Kidney (tissue), 14 donors: Measurements from ENCODE around the gene MLN. TPM values are rescaled to one million over a fixed set of nuclear protein-coding genes. Genes with fewer than 3 reads are reported as not detected.

Source experiments
- DNase-seq, 5 donors: peaks; one replicate each; pipeline ENCODE4 v3.0.0-alpha.2; 2013 to 2020
- FAIRE-seq: peaks from 2 replicates; lab custom pipeline; 2012; peaks lifted over from hg19 to GRCh38; lab: Jason Lieb, UNC
- H3K27ac ChIP-seq, 2 donors: one replicate each; pipeline ENCODE4 v1.7.0; 2013; ENCODE audit warnings: low read depth in 2 of 2, low read length in 2 of 2, inconsistent platforms in 1 of 2
- H3K27me3 ChIP-seq: one replicate; pipeline ENCODE4 v1.7.1; 2013; ENCODE audit warnings: low read length, inconsistent platforms; ENCODE audit not compliant: control insufficient read depth, insufficient read depth
- H3K36me3 ChIP-seq, 3 donors: one replicate each; pipeline versions ENCODE4 v1.7.0 to v1.7.1; 2013; ENCODE audit warnings: low read length in 3 of 3, control low read depth in 1 of 3, inconsistent platforms in 1 of 3; ENCODE audit not compliant: insufficient read depth in 3 of 3, control insufficient read depth in 2 of 3
- H3K4me1 ChIP-seq, 3 donors: one replicate each; pipeline versions ENCODE4 v1.7.0 to v1.7.1; 2013; ENCODE audit warnings: low read length in 3 of 3, inconsistent platforms in 1 of 3, low read depth in 1 of 3; ENCODE audit not compliant: control insufficient read depth in 2 of 3, insufficient read depth in 2 of 3
- H3K4me3 ChIP-seq, 3 donors: one replicate each; pipeline versions ENCODE4 v1.7.0 to v1.8.1; 2013; ENCODE audit warnings: low read length in 3 of 3, control low read depth in 1 of 3, inconsistent platforms in 1 of 3
- H3K9ac ChIP-seq, 3 donors: one replicate each; pipeline versions ENCODE4 v1.7.0 to v1.7.1; 2013; ENCODE audit warnings: low read length in 3 of 3, control low read depth in 1 of 3, inconsistent platforms in 1 of 3
- H3K9me3 ChIP-seq, 3 donors: one replicate each; pipeline versions ENCODE4 v1.7.0 to v1.7.1; 2013; ENCODE audit warnings: low read length in 3 of 3, control low read depth in 1 of 3, inconsistent platforms in 1 of 3; ENCODE audit not compliant: control insufficient read depth in 2 of 3, insufficient read depth in 1 of 3
- intact Hi-C: fragments of 100-400 bp; cut with DNase I; formaldehyde crosslinking; loops from one replicate; pipeline ENCODE4 v1.11.1; 2022
- polyA plus RNA-seq: library from polyadenylated mRNA; stranded (reverse); fragments of 350-450 nt; fragmentation: Illumina TruSeq; extraction: RNeasy Lipid Tissue Mini Kit (QIAGEN cat#74804); gene quantifications from one replicate; pipeline ENCODE4 v1.2.3, GENCODE V29; 2014; ENCODE audit warnings: low read depth, low replicate concordance; ENCODE audit not compliant: insufficient read depth
- total RNA-seq: library from RNA; stranded (reverse); fragmentation: NEBNext Ultra II Directional; extraction: Animal tissue kit (Norgen Biotek cat#: 25700); gene quantifications from one replicate; pipeline ENCODE4 v1.2.1, GENCODE V29; 2021
- TF ChIP-seq, protein P1 (sequence below): IDR thresholded peaks from 3 replicates; pipeline ENCODE4 v1.5.1; 2012; ENCODE audit warnings: mild to moderate bottlenecking, moderate library complexity, borderline replicate concordance; ENCODE audit not compliant: insufficient read depth; ENCODE audit errors: extremely low read depth
- donor health status: control.
- donor health status: control.
- donor health status: control.
- donor health status: control.
- donor health status: control.
- donor health status: DM: yes; HTN: yes; CAD: no.
- donor health status: Normal renal cell carcinoma (clear cell type).

The MLN gene
- total and polyA plus RNA-seq, 2 donors from 2014 or later: not detected

GRCh38 chr6:33777398-33778388 lies 26.1 kb downstream of the MLN start:
- Histone ChIP-seq H3K9ac (no peak overlapping the region), H3K9me3 (no peaks in the 10 kb centered on the region), H3K27ac (no peak overlapping the region), H3K27me3 (no peaks in the 10 kb centered on the region), H3K4me3 (no peak overlapping the region), H3K36me3 (peaks cover 19 to 83% (median 56%) of the 10 kb centered on the region in 3 donors), H3K4me1 (no peaks in the 10 kb centered on the region)
- peak in 4 of 5 donors; percentile 74 to 79 (median 78) for DNase-seq
- no peak for FAIRE-seq
- TF ChIP-seq, protein P1, sequence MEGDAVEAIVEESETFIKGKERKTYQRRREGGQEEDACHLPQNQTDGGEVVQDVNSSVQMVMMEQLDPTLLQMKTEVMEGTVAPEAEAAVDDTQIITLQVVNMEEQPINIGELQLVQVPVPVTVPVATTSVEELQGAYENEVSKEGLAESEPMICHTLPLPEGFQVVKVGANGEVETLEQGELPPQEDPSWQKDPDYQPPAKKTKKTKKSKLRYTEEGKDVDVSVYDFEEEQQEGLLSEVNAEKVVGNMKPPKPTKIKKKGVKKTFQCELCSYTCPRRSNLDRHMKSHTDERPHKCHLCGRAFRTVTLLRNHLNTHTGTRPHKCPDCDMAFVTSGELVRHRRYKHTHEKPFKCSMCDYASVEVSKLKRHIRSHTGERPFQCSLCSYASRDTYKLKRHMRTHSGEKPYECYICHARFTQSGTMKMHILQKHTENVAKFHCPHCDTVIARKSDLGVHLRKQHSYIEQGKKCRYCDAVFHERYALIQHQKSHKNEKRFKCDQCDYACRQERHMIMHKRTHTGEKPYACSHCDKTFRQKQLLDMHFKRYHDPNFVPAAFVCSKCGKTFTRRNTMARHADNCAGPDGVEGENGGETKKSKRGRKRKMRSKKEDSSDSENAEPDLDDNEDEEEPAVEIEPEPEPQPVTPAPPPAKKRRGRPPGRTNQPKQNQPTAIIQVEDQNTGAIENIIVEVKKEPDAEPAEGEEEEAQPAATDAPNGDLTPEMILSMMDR: no peak
- intact Hi-C loops: no loop called here

- DNase-seq: no peak
- TF ChIP-seq, protein P1: no peak
- no peak overlapping the region for H3K27ac ChIP-seq
- FAIRE-seq: no peak
- H3K9me3 ChIP-seq: no peaks in the 10 kb centered on the region
- intact Hi-C loops: no loop called here
- no peaks in the 10 kb centered on the region for H3K27me3 ChIP-seq
- no peak overlapping the region for H3K9ac ChIP-seq
- peaks cover 0 to 5% (median 5%) of the 10 kb centered on the region in 3 donors for H3K4me1 ChIP-seq
- H3K4me3 ChIP-seq: no peak overlapping the region
- H3K36me3 ChIP-seq: peaks cover 19 to 83% (median 61%) of the 10 kb centered on the region in 3 donors
Observed at GRCh38 chr6:33776764-33777163, 27.0 kb downstream of the MLN start.

DNA sequence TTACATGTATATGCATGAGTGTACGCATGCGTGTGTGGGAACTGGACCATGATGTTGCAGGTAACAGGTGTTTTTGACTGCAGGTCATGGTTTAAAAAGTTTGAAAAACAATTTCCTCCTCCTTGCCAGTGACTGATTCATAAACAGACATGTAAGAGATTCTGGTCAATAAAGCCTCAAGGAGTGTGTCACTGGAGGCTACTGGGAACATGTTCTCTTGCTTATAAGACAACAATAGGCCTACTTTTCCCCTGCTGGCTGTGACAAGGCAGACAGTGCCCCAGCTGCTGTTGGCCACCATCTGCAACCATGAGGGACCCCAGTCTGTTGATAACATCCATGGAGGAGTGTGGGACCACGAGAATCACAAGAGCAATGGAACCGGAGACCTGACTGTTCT lies 27.6 kb downstream of the MLN start:
- Histone ChIP-seq H3K9ac (no peak overlapping the region), H3K9me3 (no peaks in the 10 kb centered on the region), H3K4me1 (peaks cover 0 to 8% (median 7%) of the 10 kb centered on the region in 3 donors), H3K36me3 (peaks cover 19 to 83% (median 61%) of the 10 kb centered on the region in 3 donors), H3K27me3 (no peaks in the 10 kb centered on the region), H3K27ac (no peak overlapping the region), H3K4me3 (no peak overlapping the region)
- TF ChIP-seq, protein P1: no peak
- DNase-seq (no peak), FAIRE-seq (no peak)
- intact Hi-C loops: no loop called here
